Daoy (cell line): ENCODE results near the gene NT5DC1. TPM values are rescaled to one million over a fixed set of nuclear protein-coding genes. Genes with fewer than 3 reads are reported as not detected.

Experiments
- total RNA-seq: library from RNA; depleted of rRNA; stranded (reverse); fragments of >200 nt; shearing (Covaris generic); gene quantifications from 2 replicates; pipeline ENCODE4 v1.2.3, GENCODE V29; 2014; rRNA removed

NT5DC1 gene
- total RNA-seq, 1 experiment from 2014 or later, result 5.1 TPM

Other genes with a start within 250 kb of the NT5DC1 start
- gene FRK, start 40.0 kb upstream of the NT5DC1 start, total RNA-seq, result 0.21 and 0.57 TPM in 2 replicates
- gene COL10A1, start 25.3 kb downstream of the NT5DC1 start, total RNA-seq, result 0.17 TPM in 1 of 2 replicates, not detected in the other
- 7.6 and 11.7 TPM in 2 replicates for gene TSPYL4, start 153.2 kb downstream of the NT5DC1 start, total RNA-seq
- gene TSPYL1, start 179.1 kb downstream of the NT5DC1 start, total RNA-seq, result 36.9 and 41.2 TPM in 2 replicates